NCI-H748 (cell line): ENCODE data around the gene UBE2D2.
"Not testable (repeated sequence)": the region's sequence is repeated elsewhere in the genome, so short reads cannot be mapped to it uniquely, and the experiment has no call there.

Experiments used
- DNase-seq: peaks from one replicate; lab custom pipeline; 2025; ENCODE audit not compliant: unreplicated experiment; lab: John Stamatoyannopoulos, UW

UBE2D2 gene

DNA sequence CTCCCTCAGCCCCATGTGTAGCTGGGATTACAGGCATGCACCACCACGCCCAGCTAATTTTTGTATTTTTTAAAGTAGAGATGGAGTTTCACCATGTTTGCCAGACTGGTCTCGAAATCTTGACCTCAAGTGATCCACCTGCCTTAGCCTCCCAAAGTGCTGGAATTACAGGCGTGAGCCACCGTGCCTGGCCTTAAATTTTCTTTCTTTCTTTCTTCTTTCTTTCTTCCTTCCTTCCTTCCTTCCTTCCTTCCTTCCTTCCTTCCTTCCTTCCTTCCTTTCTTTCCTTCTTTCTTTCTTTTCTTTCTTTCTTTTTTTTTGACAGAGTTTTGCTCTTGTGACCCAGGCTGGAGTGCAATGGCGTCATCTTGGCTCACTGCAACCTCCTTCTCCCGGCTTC, 14.5 kb upstream of the UBE2D2 start:
- not testable (repeated sequence) for DNase-seq

DNA sequence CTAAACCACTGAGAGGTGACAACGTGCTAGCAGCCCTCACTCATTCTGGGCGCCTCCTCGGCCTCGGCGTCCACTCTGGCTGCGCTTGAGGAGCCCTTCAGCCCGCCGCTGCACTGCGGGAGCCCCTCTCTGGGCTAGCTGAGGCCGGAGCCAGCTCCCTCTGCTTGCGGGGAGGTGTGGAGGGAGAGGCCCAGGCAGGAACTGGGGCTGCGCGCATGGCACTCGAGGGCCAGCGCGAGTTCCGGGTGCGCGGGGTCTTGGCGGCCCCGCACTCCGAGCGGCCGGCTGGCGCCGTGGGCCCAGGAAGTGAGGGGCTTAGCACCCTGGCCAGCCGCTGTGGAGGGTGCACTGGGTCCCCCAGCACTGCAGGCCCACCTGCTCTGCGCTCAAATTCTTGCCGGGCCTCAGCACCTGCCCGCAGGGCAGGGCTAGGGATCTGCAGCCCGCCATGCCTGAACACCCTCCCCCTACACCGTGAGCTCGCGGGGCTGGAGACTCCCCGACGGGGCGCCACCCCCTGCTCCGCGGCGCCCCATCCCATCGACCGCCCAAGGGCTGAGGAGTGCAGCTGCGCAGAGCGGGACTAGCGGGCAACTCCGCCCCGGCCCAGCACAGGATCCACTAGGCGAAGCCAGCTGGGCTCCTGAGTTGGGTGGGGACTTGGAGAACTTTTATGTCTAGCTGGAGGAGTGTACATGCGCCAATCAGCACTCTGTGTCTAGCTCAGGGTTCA, 11.8 kb upstream of the UBE2D2 start:
- no peak for DNase-seq

DNA sequence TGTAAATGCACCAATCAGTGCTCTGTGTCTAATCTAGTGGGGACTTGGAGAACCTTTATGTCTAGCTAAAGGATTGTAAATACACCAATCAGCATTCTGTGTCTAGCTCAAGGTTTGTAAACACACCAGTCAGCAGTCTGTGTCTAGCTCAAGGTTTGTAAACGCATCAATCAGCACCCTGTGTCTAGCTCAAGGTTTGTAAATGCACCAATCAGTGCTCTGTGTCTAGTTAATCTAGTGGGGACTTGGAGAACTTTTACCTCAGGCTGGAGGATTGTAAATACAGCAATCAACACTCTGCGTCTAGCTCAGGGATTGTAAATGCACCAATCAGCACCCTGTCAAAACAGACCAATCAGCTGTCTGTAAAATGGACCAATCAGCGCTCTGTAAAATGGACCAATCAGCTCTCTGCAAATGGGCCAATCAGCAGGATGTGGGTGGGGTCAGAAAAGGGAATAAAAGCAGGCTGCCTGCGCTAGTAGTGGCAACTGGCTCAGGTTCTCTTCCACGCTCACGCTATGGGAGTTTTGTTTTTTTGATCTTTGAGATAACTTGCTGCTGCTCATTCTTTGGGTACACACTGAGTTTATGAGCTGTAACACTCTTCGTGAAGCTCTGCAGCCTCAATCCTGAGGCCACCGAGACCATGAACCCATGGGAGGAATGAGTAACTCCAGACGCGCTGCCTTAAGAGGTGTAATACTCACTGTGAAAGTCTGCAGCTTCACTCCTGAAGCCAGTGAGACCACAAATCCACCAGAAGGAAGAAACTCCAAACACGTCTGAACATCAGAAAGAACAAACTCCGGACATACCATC, 10.9 kb upstream of the UBE2D2 start:
- peak; percentile 2 for DNase-seq

DNA sequence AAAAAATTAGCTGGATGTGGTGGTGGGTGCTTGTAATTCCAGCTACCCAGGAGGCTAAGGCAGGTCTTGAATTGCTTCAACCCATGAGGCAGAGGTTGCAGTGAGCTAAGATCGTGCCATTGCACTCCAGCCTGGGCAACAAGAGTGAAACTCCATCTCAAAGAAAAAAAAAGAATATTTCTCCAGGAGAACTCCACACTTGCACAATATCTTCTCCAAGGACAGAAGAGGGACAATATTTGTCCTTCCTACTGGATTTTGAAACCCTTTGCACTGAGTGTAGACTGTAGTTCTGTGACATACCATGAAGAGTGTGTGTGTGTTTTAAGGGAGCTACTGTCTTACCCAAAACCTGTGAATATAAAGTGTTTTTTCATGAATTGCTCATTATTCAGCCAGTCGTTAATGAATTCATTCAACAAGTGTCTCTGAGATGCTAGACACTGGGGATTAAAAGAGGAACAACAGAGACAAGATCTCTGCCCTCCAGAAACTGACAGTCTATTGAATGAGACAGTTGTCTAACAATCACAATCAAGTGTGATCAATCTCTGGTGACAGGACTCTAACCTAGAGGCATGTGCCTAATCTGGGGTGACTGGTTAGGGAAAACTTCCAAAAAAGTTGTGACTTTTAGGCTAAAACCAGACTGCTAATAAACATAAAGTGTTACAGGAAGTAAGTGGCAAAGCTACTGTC, 9.8 kb upstream of the UBE2D2 start:
- DNase-seq = no peak

- DNase-seq = no peak
These were observed 8.1 kb upstream of the UBE2D2 start for GRCh38 chr5:139552893-139553575.

- DNase-seq = no peak
These were observed 6.9 kb upstream of the UBE2D2 start for GRCh38 chr5:139554264-139554663.

DNA sequence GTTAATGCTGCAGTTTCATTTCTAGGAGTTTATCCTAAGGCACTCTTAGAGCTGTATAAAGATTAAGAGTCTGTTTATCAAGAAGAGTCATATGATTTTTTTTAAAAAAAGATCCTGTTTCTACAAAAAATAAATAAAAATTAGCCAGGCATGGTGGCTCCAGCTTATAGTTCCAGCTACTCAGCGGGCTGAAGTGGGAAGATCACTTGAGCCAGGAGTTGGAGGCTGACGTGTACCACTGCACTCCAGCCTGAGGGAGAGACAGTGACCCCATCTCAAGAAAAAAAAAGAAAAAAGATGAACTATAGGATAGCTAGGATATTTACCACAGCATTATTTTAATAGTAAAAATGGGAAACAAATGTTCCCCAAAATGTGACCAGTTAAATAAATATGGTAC, 3.3 kb upstream of the UBE2D2 start:
- no peak for DNase-seq

DNA sequence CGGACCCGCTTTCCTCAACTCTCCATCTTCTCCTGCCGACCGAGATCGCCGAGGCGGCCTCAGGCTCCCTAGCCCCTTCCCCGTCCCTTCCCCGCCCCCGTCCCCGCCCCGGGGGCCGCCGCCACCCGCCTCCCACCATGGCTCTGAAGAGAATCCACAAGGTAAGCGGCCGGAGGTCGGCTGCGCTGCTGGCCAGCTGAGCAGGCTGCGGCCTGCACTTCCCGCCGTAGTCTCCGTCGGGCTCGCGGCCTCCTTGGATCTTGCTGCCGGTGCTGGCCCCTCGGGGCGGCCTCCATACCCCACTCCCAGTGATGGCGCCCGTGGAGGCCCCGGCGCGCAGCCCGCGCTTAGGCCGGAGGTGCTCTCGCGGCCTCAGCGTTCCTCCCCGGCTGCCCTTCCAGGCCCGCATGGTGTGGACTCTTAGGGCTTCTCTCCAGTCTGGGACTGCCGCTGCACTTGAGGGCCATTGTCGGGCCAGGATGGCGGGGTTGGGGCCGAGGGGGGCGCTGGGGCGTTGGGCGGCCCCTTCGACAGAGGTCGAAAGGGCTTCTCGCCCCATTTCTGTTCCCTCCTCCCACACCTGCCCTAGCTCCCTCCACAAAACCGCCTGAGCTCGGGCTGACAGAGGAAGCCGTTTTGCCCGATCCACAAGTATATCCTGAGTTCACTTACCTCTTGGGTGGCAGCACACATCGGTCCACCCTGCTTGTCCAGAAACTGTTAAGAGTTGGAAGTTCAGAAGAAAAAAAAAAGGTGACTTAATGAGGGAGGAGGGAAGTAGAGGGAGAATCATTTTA, 714 bp downstream of the UBE2D2 start:
- peak; percentile 70 for DNase-seq

- DNase-seq = no peak
These were observed 1.7 kb downstream of the UBE2D2 start for GRCh38 chr5:139562847-139563246.

- no peak for DNase-seq
These were observed 4.5 kb downstream of the UBE2D2 start for GRCh38 chr5:139565411-139566305.

DNA sequence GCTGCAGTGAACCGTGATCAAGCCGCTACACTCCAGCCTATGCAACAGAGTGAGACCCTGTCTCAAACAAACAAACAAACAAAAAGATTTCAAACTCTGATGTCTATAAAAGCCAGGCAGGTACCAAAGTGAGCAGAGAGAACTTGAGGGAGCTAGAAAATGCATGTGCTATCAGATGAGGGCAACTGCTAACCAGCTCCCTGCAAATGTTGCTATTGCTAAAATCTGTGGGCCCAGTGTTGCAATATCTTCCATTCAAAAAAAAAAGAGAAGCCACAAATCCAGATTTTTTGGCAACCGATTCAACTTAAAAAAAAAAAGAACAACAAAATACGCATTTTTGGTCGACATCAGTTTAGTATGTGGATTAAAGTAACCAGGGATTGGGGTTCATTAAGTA, 5.5 kb downstream of the UBE2D2 start:
- no peak for DNase-seq

- DNase-seq = no peak
These were observed 8.3 kb downstream of the UBE2D2 start for GRCh38 chr5:139569270-139569955.

DNA sequence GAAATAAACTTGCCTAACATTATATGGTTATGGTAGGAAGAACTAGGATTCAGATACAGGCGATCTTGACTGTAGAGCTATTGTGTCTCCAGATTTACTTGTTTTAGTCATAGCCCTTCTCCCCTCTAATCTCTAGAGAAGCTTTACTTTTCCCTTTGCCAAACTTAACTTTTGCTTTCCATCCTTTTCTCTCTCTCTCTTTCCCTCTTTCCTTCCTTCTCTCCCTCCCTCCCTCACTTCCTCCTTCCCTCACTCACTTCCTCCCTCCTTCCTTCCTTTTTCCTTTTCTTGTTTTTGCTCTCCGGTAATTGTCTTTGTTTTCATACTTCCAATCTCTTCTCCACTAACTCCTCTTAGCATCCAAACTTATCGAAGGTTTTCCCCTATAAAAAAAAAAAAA, 10.4 kb downstream of the UBE2D2 start:
- no peak for DNase-seq

- DNase-seq = no peak
These were observed 10.8 kb downstream of the UBE2D2 start for GRCh38 chr5:139571966-139572365.

DNA sequence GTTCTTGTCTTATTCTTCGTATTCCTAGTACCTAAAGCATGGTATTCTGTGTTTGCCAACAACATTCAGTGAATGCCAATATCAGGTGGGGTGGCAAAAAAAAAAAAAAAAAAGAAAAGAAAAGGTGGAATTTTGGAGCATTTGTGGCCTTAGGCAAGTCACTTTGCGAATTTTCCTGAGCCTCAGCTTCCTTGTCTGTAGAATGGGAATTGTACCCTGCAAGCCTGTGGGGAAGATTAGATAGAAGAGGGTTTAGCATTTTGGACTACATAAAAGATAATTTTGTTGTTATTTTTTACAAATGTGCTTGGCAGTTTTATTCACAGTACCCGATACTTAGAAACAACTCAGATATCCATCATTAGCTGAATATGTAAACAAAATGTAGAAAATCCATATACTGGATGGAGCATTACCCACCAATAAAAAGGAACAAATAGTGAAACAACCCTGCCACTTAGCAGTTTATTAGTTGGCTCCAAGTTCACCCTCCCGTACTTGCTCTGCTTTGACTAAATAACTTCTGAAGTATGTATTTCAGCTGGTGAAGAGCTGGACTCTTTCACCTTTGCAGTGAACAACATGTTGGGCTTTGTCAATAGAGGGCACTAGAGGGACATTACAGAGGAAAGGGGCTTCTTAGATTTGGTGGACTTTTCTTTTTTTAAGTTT, 13.6 kb downstream of the UBE2D2 start:
- DNase-seq = peak; percentile 31

GRCh38 chr5:139575313-139575646, 14.1 kb downstream of the UBE2D2 start:
- DNase-seq = no peak

- no peak for DNase-seq
These were observed 14.6 kb downstream of the UBE2D2 start for GRCh38 chr5:139575751-139576150.

GRCh38 chr5:139577689-139578290, 16.7 kb downstream of the UBE2D2 start:
- no peak for DNase-seq
